Sigmoid colon (tissue), 4 donors: Measurements from ENCODE around the gene FCHO1.

Experiments
- EP300 ChIP-seq, 4 donors: sonication (generic); formaldehyde crosslinking; IDR thresholded peaks; one replicate each; pipeline ENCODE4 v1.6.1; 2017; ENCODE audit warnings: antibody characterized with exemption in 4 of 4
- POLR2AphosphoS5 ChIP-seq, 4 donors: sonication (generic); formaldehyde crosslinking; IDR thresholded peaks; one replicate each; pipeline ENCODE4 v1.6.1; 2017; ENCODE audit warnings: antibody characterized with exemption in 4 of 4
- TF ChIP-seq, protein P1 (sequence below), 4 experiments: fragments of 450-650 bp in 3 of 4; fragments of 200-600 bp in 1 of 4; IDR thresholded peaks; one replicate each; pipeline ENCODE4 v1.5.1; 2016 to 2019; ENCODE audit warnings: antibody characterized with exemption in 4 of 4, mild to moderate bottlenecking in 3 of 4, moderate library complexity in 2 of 4

DNA sequence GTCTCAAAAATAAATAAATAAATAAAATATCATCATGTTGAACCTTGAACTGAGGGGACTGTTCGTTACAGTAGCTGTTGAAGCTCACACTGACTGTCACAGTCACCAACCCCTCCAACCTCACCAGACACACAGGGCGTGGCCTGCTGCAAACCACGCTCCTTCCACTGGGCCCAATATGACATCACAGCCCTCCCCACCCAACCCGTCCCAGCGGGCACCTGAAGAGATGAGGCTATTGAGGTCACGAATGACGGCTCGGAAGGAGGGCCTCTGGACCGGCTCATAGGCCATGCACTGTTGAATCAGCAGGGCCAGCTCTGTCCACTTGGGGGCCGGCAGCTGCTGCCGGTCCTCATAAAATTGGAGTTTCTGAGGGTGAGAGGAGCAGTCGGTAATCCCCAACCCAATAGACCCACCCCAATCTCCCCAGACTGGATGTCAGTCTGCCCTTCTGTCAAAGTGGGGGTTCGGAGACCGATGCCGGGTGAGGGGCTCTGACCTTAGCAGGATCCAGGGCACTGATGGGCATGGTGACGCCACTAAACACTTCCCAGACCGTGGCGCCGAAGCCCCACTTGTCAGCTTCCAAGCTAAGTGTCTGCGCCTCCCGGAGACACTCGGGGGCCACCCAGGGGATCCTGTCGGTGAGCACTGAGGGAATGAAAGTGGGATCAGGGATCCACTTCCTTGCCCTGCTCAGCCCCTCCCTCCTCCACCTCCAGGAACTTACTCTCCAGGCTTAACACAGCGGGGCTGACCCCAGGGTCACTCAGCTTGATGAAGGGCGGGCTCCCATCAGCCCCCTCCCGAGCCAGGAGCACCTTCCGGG, 83.3 kb downstream of the FCHO1 start:
- TF ChIP-seq, protein P1, sequence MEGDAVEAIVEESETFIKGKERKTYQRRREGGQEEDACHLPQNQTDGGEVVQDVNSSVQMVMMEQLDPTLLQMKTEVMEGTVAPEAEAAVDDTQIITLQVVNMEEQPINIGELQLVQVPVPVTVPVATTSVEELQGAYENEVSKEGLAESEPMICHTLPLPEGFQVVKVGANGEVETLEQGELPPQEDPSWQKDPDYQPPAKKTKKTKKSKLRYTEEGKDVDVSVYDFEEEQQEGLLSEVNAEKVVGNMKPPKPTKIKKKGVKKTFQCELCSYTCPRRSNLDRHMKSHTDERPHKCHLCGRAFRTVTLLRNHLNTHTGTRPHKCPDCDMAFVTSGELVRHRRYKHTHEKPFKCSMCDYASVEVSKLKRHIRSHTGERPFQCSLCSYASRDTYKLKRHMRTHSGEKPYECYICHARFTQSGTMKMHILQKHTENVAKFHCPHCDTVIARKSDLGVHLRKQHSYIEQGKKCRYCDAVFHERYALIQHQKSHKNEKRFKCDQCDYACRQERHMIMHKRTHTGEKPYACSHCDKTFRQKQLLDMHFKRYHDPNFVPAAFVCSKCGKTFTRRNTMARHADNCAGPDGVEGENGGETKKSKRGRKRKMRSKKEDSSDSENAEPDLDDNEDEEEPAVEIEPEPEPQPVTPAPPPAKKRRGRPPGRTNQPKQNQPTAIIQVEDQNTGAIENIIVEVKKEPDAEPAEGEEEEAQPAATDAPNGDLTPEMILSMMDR (IDR thresholded peaks at IDR 0.05), result no peak
- no peak for TF ChIP-seq POLR2AphosphoS5 (IDR thresholded peaks at IDR 0.05)
- no peak for TF ChIP-seq EP300 (IDR thresholded peaks at IDR 0.05)
